ENCODE measurements around the gene NKAIN4. TPM values are rescaled to one million over a fixed set of nuclear protein-coding genes. Genes with fewer than 3 reads are reported as not detected.

The NKAIN4 gene
- total RNA-seq, 4 donors from 2014 or later, result not detected

- no peak overlapping the region for H3K4me3 ChIP-seq
- TF ChIP-seq CTCF (IDR thresholded peaks at IDR 0.05) (no peak), POLR2A (IDR thresholded peaks at IDR 0.05) (no peak)
- H3K27ac ChIP-seq, result no peak overlapping the region
- no peak for DNase-seq
- no peaks in the 10 kb centered on the region for H3K27me3 ChIP-seq
- no peaks in the 10 kb centered on the region for H3K9me3 ChIP-seq
- H3K36me3 ChIP-seq, result peaks cover 0 to 92% (median 0%) of the 10 kb centered on the region in 3 donors
- no peaks in the 10 kb centered on the region for H3K4me1 ChIP-seq
These were observed 26.8 kb upstream of the NKAIN4 start for GRCh38 chr20:63280929-63281545.

GRCh38 chr20:63280371-63280770, 26.1 kb upstream of the NKAIN4 start:
- no peak overlapping the region for H3K4me3 ChIP-seq
- no peaks in the 10 kb centered on the region for H3K27me3 ChIP-seq
- no peak for DNase-seq
- H3K36me3 ChIP-seq, result peaks cover 0 to 91% (median 0%) of the 10 kb centered on the region in 3 donors
- no peaks in the 10 kb centered on the region for H3K4me1 ChIP-seq
- no peaks in the 10 kb centered on the region for H3K9me3 ChIP-seq
- TF ChIP-seq CTCF (IDR thresholded peaks at IDR 0.05) (no peak), POLR2A (IDR thresholded peaks at IDR 0.05) (no peak)
- no peak overlapping the region for H3K27ac ChIP-seq

- no peaks in the 10 kb centered on the region for H3K9me3 ChIP-seq
- H3K36me3 ChIP-seq, result peaks cover 0 to 91% (median 0%) of the 10 kb centered on the region in 3 donors
These were observed 25.7 kb upstream of the NKAIN4 start for GRCh38 chr20:63279931-63280330.

GRCh38 chr20:63278661-63279060, 24.4 kb upstream of the NKAIN4 start:
- Histone ChIP-seq H3K27ac (no peak overlapping the region), H3K4me3 (no peak overlapping the region), H3K4me1 (peaks cover 0 to 10% (median 3%) of the 10 kb centered on the region in 4 donors), H3K9me3 (no peaks in the 10 kb centered on the region), H3K36me3 (peaks cover 0 to 79% (median 0%) of the 10 kb centered on the region in 3 donors), H3K27me3 (no peaks in the 10 kb centered on the region)
- no peak for DNase-seq
- TF ChIP-seq POLR2A (IDR thresholded peaks at IDR 0.05) (no peak), CTCF (IDR thresholded peaks at IDR 0.05) (no peak)

More at GRCh38 chr20:63279931-63280330, 25.7 kb upstream of the NKAIN4 start:
- DNase-seq, result no peak
- TF ChIP-seq POLR2A (IDR thresholded peaks at IDR 0.05), result no peak
- no peak for TF ChIP-seq CTCF (IDR thresholded peaks at IDR 0.05)
- no peak overlapping the region for H3K4me3 ChIP-seq
- H3K27me3 ChIP-seq, result no peaks in the 10 kb centered on the region
- H3K4me1 ChIP-seq, result no peaks in the 10 kb centered on the region
- no peak overlapping the region for H3K27ac ChIP-seq

- no peak for DNase-seq
- Histone ChIP-seq H3K27me3 (no peaks in the 10 kb centered on the region), H3K4me1 (peaks cover 3 to 13% (median 6%) of the 10 kb centered on the region in 4 donors), H3K36me3 (peaks cover 0 to 69% (median 0%) of the 10 kb centered on the region in 3 donors), H3K27ac (no peak overlapping the region), H3K9me3 (no peaks in the 10 kb centered on the region), H3K4me3 (no peak overlapping the region)
- no peak for TF ChIP-seq CTCF (IDR thresholded peaks at IDR 0.05)
- no peak for TF ChIP-seq POLR2A (IDR thresholded peaks at IDR 0.05)
These were observed 23.4 kb upstream of the NKAIN4 start for GRCh38 chr20:63277466-63278272.
